ENCODE measurements around the gene SLC6A19.

Gene SLC6A19

GRCh38 chr5:1181451-1182359 lies 19.7 kb upstream of the SLC6A19 start:
- no peak for FAIRE-seq

GRCh38 chr5:1182360-1182632 lies 19.1 kb upstream of the SLC6A19 start:
- no peak for FAIRE-seq

- no peak for FAIRE-seq
Measured at GRCh38 chr5:1182633-1183423, 18.6 kb upstream of the SLC6A19 start.

DNA sequence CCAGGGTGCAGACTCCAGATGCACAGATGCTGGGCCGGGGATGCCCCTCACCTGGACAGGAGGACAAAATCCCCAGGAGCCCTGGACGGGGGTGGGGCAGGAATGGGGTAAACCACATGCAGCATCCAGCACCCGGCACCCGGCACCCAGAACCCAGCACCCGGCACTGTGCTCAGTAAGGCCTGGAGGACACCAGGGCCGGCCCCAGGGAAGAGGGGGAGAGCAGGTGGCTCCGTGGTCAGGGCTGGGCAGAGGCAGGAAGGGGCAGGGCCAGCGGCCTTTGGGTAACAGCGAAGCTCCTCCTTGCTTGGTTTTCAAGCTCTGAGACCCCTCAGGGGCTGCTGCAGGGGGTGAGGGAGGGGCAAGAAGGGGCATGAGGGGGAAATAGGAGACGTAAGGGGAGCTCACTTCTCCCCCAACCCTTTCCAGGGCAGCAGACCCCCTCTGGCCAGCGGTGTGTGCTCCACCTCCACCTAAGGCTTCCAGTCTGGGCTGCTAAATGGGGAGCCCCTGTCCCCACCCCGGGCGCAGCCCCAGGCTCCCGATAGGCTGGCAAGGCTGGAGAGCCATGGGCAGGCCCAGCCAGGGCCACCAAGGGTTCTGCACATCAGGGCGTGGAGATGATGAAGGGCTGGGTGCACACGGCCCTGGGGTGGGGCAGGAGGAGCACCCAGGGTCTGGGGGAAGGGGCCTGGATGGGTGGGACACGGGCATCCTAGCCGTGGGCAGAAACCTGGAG lies 17.8 kb upstream of the SLC6A19 start:
- no peak for FAIRE-seq

DNA sequence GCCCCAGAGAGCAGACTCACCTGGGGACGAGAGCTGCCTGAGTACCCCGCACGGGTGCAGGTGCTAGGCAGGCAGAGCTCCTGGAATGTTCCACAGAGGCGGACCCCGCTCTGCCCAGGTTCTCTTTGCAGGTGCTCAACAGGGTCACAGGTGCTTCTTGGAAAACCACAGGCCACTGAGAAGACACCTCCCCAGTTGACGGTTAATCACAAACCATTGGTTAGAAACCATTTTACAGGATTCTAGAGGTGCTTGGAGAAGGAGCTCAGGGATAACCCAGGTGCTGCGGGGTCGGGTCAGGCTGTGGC lies 17.3 kb upstream of the SLC6A19 start:
- FAIRE-seq = no peak

DNA sequence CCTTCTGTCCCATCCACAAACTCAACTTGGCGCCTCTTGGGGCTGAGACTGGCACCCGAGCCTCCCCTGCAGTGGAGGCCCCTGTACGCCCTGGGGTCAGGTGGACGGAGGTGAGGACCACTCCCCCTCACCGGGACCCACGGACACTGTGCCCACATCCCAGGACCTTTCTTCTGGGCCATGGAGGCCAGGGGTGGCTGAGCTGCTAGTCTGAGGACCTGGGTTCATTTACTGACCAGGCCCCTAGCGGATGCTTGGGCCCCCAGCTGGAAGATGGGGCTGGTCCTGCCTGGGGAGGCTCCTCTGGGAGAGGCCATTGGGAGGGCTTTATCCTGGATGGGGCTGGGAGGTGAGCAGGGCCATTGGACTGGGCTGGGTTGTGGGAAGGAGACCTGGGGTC lies 16.9 kb upstream of the SLC6A19 start:
- no peak for FAIRE-seq

DNA sequence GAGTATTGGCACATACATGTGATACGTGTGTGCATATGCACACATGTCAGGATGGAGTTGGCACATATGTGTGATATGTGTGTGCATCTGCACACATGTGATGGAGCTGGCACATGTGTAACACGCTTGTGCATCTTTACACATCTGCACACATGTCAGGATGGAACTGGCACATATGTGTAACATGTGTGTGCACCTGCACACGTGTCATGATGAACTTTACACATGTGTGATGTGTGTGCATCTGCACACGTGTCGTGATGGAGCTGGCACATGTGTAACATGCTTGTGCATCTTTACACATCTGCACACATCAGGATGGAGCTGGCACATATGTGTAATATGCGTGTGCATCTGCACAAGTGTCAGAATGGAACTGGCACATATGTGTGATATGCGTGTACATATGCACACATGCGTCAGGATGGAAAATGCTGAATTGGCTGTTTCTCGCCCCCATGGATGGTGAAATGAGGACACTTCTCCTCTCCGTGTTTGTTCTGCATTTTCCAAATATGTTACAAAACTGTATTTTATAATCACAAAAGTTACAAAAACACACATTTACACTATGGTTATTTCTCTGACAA lies 16.3 kb upstream of the SLC6A19 start:
- no peak for FAIRE-seq

DNA sequence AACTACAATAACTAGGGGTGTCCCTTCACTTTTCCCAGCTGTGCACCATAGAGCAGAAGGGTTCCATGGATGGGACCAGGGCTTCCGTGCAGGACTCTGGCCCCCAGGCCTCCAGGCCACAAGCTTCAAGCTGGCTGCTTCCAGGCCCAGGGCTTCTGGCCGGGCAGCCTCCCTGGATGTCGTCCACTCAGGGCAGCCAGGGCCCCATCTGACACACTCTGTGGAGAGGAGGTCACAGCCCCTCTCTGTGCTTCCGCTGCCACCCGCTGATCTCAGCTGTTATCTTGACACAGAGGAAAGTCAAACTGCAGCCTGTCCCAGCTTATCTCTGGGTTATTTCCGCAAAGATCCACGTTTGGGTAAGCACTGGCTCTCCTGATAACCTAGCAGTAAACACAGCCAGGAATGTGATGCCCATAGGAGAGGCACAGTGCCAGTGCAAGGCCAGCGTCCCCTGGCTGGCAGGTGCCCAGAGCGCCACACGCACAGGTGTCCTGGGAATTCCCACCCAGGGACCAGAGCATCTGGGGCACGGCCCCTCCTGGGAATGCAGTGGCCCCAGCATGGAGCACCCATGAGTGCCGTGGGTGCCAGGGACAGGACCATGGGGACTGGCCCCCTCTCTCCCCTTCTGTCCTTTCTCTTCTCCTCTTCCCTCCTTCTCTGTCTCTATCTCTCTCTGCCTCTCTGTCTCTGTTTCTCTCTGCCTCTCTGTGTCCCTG lies 15.6 kb upstream of the SLC6A19 start:
- no peak for FAIRE-seq

- FAIRE-seq = no peak
Measured at GRCh38 chr5:1186351-1187233, 14.8 kb upstream of the SLC6A19 start.

DNA sequence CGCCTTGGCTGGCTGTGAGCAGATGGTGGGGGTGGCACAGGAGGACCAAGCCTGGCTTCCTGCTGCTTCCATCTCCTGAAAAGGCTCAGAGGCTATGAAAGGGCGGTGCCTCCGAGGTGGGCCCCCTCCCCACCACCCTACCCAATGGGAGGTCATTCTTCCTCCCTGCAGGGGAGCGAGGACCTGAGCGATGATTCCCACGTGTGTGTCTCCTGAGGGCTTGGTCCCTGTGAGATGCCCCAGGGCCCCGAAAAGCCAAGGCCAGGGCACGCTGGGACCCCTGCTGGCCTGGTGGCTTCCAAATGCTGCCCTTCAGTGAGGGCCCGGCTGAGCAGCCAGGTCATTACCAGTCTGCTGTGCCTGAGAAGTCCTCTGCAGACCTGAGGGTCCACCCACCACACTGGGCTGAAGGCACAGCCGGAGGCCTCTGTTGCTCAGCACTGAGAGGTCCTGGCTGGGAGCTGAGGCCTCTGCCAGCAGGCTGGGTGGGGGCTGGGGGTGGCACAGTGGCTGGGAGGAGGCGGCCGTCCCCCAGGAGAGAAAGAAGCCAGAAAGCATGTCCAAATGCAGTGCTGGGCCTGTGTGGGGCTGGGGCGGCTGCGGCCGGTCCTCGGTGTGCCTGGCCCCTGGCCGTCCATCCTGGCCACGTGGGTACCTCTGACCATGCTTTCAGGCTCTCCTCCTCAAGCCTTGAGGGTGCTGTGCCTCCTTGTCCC lies 14.0 kb upstream of the SLC6A19 start:
- no peak for FAIRE-seq

DNA sequence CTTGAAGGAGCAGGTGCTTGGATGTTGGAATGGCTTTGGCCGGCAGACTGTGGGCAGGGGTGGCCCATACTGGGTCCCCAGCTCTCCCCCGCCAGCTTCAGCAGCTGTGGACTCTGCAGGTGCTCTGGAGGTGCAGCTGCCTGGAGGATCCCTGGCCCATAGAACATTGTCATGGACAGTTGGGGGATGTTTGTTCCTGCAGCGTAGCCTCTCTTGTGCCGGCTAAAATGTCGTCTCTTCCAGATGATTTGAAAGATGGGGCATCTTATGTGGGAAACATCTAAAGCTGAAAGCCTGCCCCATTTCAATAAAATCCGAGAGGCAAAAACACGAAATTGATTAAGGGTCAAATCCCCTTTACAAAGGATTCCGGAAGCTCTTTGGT lies 13.5 kb upstream of the SLC6A19 start:
- FAIRE-seq = no peak

- FAIRE-seq = no peak
Measured at GRCh38 chr5:1188464-1188863, 12.9 kb upstream of the SLC6A19 start.

DNA sequence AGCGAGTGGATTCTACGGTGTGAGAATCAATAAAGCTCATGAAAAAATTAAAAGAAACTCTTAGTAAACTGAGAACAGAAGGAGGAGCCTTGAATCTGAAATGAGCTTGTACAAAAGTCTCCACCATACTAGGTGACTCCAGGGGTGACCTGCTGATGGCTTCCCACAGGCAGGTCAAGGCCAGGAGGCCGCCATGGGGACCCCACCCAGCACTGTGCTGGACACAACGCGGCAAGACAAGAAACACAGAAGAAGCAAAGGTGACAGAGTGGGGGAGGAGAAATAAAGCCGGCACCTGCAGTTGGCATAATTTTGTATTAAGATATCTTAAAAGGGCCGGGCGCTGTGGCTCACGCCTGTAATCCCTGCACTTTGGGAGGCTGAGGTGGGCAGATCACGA lies 12.1 kb upstream of the SLC6A19 start:
- FAIRE-seq = no peak

DNA sequence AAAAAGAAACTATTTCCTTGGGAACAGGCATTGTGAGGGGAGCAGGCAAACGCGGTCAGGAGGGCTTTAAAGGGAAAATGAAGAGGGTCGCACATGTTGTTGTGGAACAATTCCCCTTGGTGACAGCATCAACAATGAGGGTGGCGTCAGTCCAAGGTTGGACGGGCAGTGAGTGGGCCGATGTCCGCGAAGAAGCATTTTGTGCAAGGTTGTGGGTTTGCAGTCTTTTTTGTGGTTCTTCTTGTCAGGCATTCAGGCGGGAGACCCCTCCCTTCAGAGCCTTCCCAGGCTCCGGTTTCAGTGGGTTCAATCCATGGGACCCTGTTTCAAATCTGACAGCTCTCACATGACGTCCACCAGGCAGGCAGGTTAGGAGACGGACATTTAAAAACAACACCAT lies 11.1 kb upstream of the SLC6A19 start:
- no peak for FAIRE-seq

- FAIRE-seq = no peak
Measured at GRCh38 chr5:1190837-1191239, 10.6 kb upstream of the SLC6A19 start.

DNA sequence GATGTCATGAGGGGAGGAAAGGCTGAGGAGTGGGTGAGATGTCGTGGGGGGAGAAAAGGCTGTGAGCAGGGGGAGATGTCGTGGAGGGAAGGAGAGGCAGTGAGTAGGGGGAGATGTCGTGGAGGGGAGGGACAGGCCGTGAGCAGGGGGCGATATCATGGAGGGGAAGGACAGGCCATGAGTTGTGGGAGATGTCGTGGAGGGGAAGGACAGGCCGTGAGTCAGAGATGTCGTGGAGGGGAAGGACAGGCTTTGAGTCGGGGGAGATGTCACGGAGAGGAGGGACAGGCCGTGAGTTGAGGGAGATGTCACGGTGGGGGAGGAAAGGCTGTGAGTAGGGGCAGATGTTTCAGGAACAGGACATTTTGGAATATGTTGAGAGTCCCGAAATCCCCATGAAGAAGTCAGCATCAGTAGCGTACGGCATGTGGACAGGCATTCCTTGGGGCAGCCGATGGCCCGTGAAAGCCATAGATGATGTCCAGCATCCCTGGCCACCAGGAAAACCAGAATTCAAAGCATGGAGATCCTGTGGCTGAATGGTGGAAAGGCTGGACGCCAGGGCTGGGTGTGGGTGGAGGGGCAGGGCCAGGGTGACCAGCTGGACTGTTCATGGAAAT lies 8.3 kb upstream of the SLC6A19 start:
- FAIRE-seq = no peak

DNA sequence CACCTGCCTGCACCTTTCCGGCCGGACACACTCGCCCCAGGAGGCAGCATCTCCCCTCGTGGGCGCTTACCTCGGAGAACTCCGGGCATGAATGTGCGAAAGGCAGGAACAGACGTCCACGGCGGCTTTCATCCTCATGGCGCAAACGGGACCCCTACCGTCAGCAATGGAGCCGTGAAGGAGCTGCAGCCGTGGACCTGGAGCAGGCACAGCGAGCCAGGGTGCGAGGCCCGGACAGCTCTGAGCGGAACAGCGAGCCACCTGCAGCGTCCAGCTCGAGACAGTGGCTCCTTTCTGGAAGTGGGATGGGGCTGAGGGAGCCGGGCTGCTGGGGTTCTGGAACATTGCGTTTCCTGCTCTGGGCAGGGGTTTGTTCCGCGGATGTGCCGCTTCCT lies 7.8 kb upstream of the SLC6A19 start:
- FAIRE-seq = no peak

DNA sequence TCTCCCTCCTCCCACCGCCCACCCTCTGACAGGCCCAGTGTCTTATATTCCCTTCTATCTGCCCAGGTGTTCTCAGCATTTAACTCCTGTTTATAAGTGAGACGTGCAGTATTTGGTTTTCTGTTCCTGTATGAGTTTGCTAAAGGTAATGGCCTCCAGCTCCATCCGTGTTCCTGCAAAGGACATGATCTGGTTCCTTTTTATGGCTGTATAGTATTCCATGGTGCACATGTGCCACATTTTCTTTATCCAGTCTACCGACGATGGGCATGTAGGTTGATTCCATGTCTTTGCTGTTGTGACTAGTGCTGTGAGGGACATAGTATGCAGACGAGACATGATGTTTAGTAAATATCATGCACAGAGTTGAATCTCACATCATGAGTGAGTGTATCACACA lies 7.0 kb upstream of the SLC6A19 start:
- no peak for FAIRE-seq

DNA sequence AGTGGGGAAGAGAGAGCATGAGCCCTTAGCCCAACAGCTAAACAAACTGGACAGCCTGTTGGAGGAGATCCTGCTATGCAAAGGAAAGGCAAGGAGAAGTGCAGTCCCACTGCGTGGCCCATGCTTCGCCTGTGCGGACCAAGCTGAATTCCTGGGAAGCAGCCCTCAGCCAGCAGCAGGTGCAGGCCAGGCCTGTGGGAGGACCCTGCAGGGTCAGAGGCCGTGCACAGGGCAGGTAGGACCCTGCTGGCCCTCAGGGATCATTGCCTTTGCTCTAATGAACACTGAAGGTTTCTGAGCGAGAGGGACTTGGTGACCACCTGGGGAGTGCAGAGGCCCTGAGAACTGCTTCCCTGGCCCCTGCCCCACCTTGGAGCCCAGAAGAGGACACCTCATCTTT lies 6.0 kb upstream of the SLC6A19 start:
- no peak for FAIRE-seq

DNA sequence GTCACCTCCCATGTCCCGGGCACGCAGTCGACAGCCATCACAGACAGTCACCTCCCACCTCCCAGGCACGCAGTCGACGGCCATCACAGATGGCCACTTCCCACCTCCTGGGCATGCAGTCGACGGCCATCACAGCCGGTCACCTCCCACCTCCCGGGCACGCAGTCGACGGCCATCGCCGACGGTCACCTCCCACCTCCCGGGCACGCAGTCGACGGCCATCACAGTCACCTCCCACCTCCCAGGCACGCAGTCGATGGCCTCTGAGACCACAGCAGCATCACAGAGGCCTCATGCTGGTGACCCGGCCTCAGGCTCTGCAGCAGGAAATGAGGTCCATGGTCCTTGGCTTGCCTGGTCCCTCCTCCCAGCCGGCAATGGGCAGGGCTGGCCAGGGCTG lies 5.5 kb upstream of the SLC6A19 start:
- no peak for FAIRE-seq

GRCh38 chr5:1196562-1196961 lies 4.8 kb upstream of the SLC6A19 start:
- FAIRE-seq = no peak

All from A204.1 (cell line).